ENCODE measurements around the gene LINGO4. TPM values are rescaled to one million over a fixed set of nuclear protein-coding genes. Genes with fewer than 3 reads are reported as not detected.
A peak's percentile ranks its signal among the peaks of the same experiment; 100 is the strongest.

LINGO4 gene
- total and polyA plus RNA-seq, 2 donors (not counting 1 experiment from before 2014, with no cell fraction given): not detected

- intact Hi-C loops (cut with micrococcal nuclease): no loop called here
- ChIA-PET CTCF (no interaction called here), POLR2A (interaction anchor here (0.7 kb wide), 1 partner anchor 148 kb away, joined by 4 read pairs; no protein-coding TSS in a partner anchor)
- H3K4me2 ChIP-seq (replicated peaks; ENCODE audit: low read depth, low read length, poor library complexity, severe bottlenecking): no peak overlapping the region
- Mint-ChIP-seq H3K4me1 (peaks cover 21% of the 10 kb centered on the region), H3K4me3 (peak overlapping the region; percentile 35), H3K27me3 (no peaks in the 10 kb centered on the region), H3K9me3 (ENCODE audit: insufficient read depth) (no peaks in the 10 kb centered on the region), H3K27ac (no peak overlapping the region)
- no peak overlapping the region for H3K9ac ChIP-seq (ENCODE audit: low read length)
- no peaks in the 10 kb centered on the region for H3K9me3 ChIP-seq (ENCODE audit: control extremely low read depth in 1 of 3, control insufficient read depth in 2 of 3, insufficient read depth in 1 of 3, low read length in 2 of 3)
- peaks cover 0 to 31% of the 10 kb centered on the region in 2 experiments for H3K36me3 ChIP-seq (replicated peaks in 1 of 2; ENCODE audit: control extremely low read depth in 1 of 2, control insufficient read depth in 1 of 2, extremely low read depth in 1 of 2, insufficient read depth in 2 of 2, low read length in 1 of 2)
- no peak overlapping the region for H2AFZ ChIP-seq (ENCODE audit: insufficient read depth, low read depth, low read length, poor library complexity, severe bottlenecking)
- ATAC-seq (ENCODE audit: low read depth): no peak
- no peaks in the 10 kb centered on the region for H4K20me1 ChIP-seq (ENCODE audit: control insufficient read depth, insufficient read depth, low read length, poor library complexity, severe bottlenecking)
- no peak overlapping the region for H3K4me3 ChIP-seq (ENCODE audit: control extremely low read depth in 1 of 5, extremely low read depth in 1 of 5, insufficient read depth in 1 of 5, low read depth in 2 of 5, low read length in 4 of 5)
- H3K27ac ChIP-seq (ENCODE audit: low read length in 2 of 2): no peak overlapping the region
- WGBS (ENCODE audit: insufficient coverage): 100% methylated on average over 3 of the region's 7 CpGs
- DNase-seq: no peak
- H3K27me3 ChIP-seq (replicated peaks in 1 of 4; ENCODE audit: control extremely low read depth in 1 of 4, control insufficient read depth in 3 of 4, insufficient read depth in 4 of 4, low read length in 3 of 4): no peaks in the 10 kb centered on the region
- TF ChIP-seq CTCF (IDR thresholded peaks at IDR 0.05) (no peak), EZH2 (IDR thresholded peaks at IDR 0.05; ENCODE audit: borderline replicate concordance, insufficient read depth, low read depth, low read length, poor library complexity, severe bottlenecking) (no peak)
- no peaks in the 10 kb centered on the region for H3K79me2 ChIP-seq (ENCODE audit: control insufficient read depth, insufficient read depth, low read length)
- peaks cover 14 to 15% of the 10 kb centered on the region in 2 donors for H3K4me1 ChIP-seq (ENCODE audit: control insufficient read depth in 2 of 2, insufficient read depth in 2 of 2, low read length in 2 of 2)
Measured at GRCh38 chr1:151760597-151761385, 44.4 kb downstream of the LINGO4 start.

GRCh38 chr1:151759241-151759640, 46.0 kb downstream of the LINGO4 start:
- DNase-seq (no peak), ATAC-seq (ENCODE audit: low read depth) (no peak)
- Histone ChIP-seq H3K9me3 (ENCODE audit: control extremely low read depth in 1 of 3, control insufficient read depth in 2 of 3, insufficient read depth in 1 of 3, low read length in 2 of 3) (no peaks in the 10 kb centered on the region), H4K20me1 (ENCODE audit: control insufficient read depth, insufficient read depth, low read length, poor library complexity, severe bottlenecking) (no peaks in the 10 kb centered on the region), H3K36me3 (replicated peaks in 1 of 2; ENCODE audit: control extremely low read depth in 1 of 2, control insufficient read depth in 1 of 2, extremely low read depth in 1 of 2, insufficient read depth in 2 of 2, low read length in 1 of 2) (peaks cover 0 to 31% of the 10 kb centered on the region in 2 experiments), H3K4me2 (replicated peaks; ENCODE audit: low read depth, low read length, poor library complexity, severe bottlenecking) (no peak overlapping the region), H3K27ac (ENCODE audit: low read length in 2 of 2) (no peak overlapping the region), H3K27me3 (replicated peaks in 1 of 4; ENCODE audit: control extremely low read depth in 1 of 4, control insufficient read depth in 3 of 4, insufficient read depth in 4 of 4, low read length in 3 of 4) (no peaks in the 10 kb centered on the region), H3K4me3 (ENCODE audit: control extremely low read depth in 1 of 5, extremely low read depth in 1 of 5, insufficient read depth in 1 of 5, low read depth in 2 of 5, low read length in 4 of 5) (no peak overlapping the region), H3K4me1 (ENCODE audit: control insufficient read depth in 2 of 2, insufficient read depth in 2 of 2, low read length in 2 of 2) (peaks cover 13 to 14% of the 10 kb centered on the region in 2 donors), H2AFZ (ENCODE audit: insufficient read depth, low read depth, low read length, poor library complexity, severe bottlenecking) (no peak overlapping the region), H3K9ac (ENCODE audit: low read length) (no peak overlapping the region), H3K79me2 (ENCODE audit: control insufficient read depth, insufficient read depth, low read length) (no peaks in the 10 kb centered on the region)
- Mint-ChIP-seq H3K27ac (no peak overlapping the region), H3K4me3 (no peak overlapping the region), H3K4me1 (peaks cover 19% of the 10 kb centered on the region), H3K9me3 (ENCODE audit: insufficient read depth) (no peaks in the 10 kb centered on the region), H3K27me3 (no peaks in the 10 kb centered on the region)
- POLR2A ChIA-PET: no interaction called here
- CTCF ChIA-PET: interaction anchor here (0.9 kb wide), 1 partner anchor 30 kb away, joined by 4 read pairs; no protein-coding TSS in a partner anchor
- intact Hi-C loops (cut with micrococcal nuclease): no loop called here
- TF ChIP-seq CTCF (IDR thresholded peaks at IDR 0.05) (no peak), EZH2 (IDR thresholded peaks at IDR 0.05; ENCODE audit: borderline replicate concordance, insufficient read depth, low read depth, low read length, poor library complexity, severe bottlenecking) (no peak)

Data from B cell (primary cell).